Activated CD4-positive, alpha-beta T cell treated with anti-CD3 and anti-CD28 coated beads for 48 hours (primary cell): Measurements from ENCODE around the gene RBAK.
"Not testable (repeated sequence)": the region's sequence is repeated elsewhere in the genome, so short reads cannot be mapped to it uniquely, and the experiment has no call there.

Experiments
- DNase-seq: peaks from one replicate; pipeline ENCODE4 v3.0.0-alpha.2; 2020

RBAK gene

GRCh38 chr7:5045558-5046396 lies at the start of gene RBAK:
RBAK (plus strand) TSS chr7:5045860; CDS start chr7:5048077, 2,217 bp downstream.
- peak; percentile 94 for DNase-seq

- no peak for DNase-seq
These were observed 48.9 kb upstream of the RBAK start for GRCh38 chr7:4996696-4997222.

- DNase-seq: no peak
These were observed 47.4 kb upstream of the RBAK start for GRCh38 chr7:4998244-4998643.

GRCh38 chr7:4998910-4999309 lies 46.8 kb upstream of the RBAK start:
- DNase-seq: no peak

GRCh38 chr7:4999369-4999950 lies 46.2 kb upstream of the RBAK start:
- no peak for DNase-seq

- no peak for DNase-seq
These were observed 44.7 kb upstream of the RBAK start for GRCh38 chr7:5001003-5001402.

GRCh38 chr7:5001911-5002310 lies 43.7 kb upstream of the RBAK start:
- DNase-seq: no peak

- DNase-seq: no peak
These were observed 40.6 kb upstream of the RBAK start for GRCh38 chr7:5005066-5005465.

GRCh38 chr7:5012985-5013384 lies 32.7 kb upstream of the RBAK start:
- no peak for DNase-seq

GRCh38 chr7:5015936-5016335 lies 29.7 kb upstream of the RBAK start:
- DNase-seq: not testable (repeated sequence)

- not testable (repeated sequence) for DNase-seq
These were observed 28.0 kb upstream of the RBAK start for GRCh38 chr7:5017626-5018025.

GRCh38 chr7:5020098-5020497 lies 25.6 kb upstream of the RBAK start:
- DNase-seq: no peak

- DNase-seq: not testable (repeated sequence)
These were observed 24.6 kb upstream of the RBAK start for GRCh38 chr7:5020976-5021550.

- DNase-seq: not testable (repeated sequence)
These were observed 22.0 kb upstream of the RBAK start for GRCh38 chr7:5023626-5024025.

GRCh38 chr7:5027796-5028410 lies 17.8 kb upstream of the RBAK start:
- not testable (repeated sequence) for DNase-seq

- DNase-seq: not testable (repeated sequence)
These were observed 12.5 kb upstream of the RBAK start for GRCh38 chr7:5033186-5033585.

- no peak for DNase-seq
These were observed 10.4 kb upstream of the RBAK start for GRCh38 chr7:5035276-5035675.

GRCh38 chr7:5036446-5036845 lies 9.2 kb upstream of the RBAK start:
- no peak for DNase-seq

- no peak for DNase-seq
These were observed 4.6 kb upstream of the RBAK start for GRCh38 chr7:5041047-5041446.

GRCh38 chr7:5043661-5044060 lies 2.0 kb upstream of the RBAK start:
- DNase-seq: no peak

- DNase-seq: peak; percentile 17
These were observed 705 bp downstream of the RBAK start for GRCh38 chr7:5046397-5046732.

GRCh38 chr7:5047127-5047526 lies 1.5 kb downstream of the RBAK start:
- not testable (repeated sequence) for DNase-seq

GRCh38 chr7:5050676-5051075 lies 5.0 kb downstream of the RBAK start:
- DNase-seq: no peak

GRCh38 chr7:5051731-5052130 lies 6.1 kb downstream of the RBAK start:
- not testable (repeated sequence) for DNase-seq
